Neural cell (in vitro differentiated cells): ENCODE data around the gene FAM168B. TPM values are rescaled to one million over a fixed set of nuclear protein-coding genes. Genes with fewer than 3 reads are reported as not detected.

Experiments
- H2AFZ ChIP-seq: fragments of 200-600, 300-800 bp; sonication (generic), shearing (Covaris generic); 2 replicates; pipeline ENCODE4 v1.6.0; 2014; ENCODE audit warnings: low read depth, mild to moderate bottlenecking, antibody characterized with exemption, low read length, moderate library complexity
- H3F3A ChIP-seq: fragments of 200-600 bp; shearing (Covaris generic); 2 replicates; pipeline ENCODE4 v1.6.1; 2016; ENCODE audit warnings: mild to moderate bottlenecking, moderate library complexity, mixed read lengths, antibody characterized with exemption, low read length; ENCODE audit not compliant: insufficient read depth, poor library complexity, severe bottlenecking
- H3K27ac ChIP-seq: fragments of 200-600, 300-800 bp; sonication (generic), shearing (Covaris generic); 2 replicates; pipeline ENCODE4 v1.5.1; 2014; ENCODE audit warnings: mild to moderate bottlenecking, low read length, moderate library complexity
- H3K27me3 ChIP-seq: fragments of 300-800, 200-600 bp; sonication (generic), shearing (Covaris generic); 2 replicates; pipeline ENCODE4 v1.6.0; 2014; ENCODE audit warnings: mild to moderate bottlenecking, low read depth, low read length, moderate library complexity; ENCODE audit not compliant: insufficient read depth
- H3K36me3 ChIP-seq: fragments of 300-800, 200-600 bp; sonication (generic), shearing (Covaris generic); 2 replicates; pipeline ENCODE4 v1.5.1; 2014; ENCODE audit warnings: mild to moderate bottlenecking, antibody characterized with exemption, low read length, moderate library complexity; ENCODE audit not compliant: insufficient read depth
- H3K4me2 ChIP-seq: fragments of 300-800, 200-600 bp; sonication (generic), shearing (Covaris generic); 2 replicates; pipeline ENCODE4 v1.6.0; 2014; ENCODE audit warnings: mild to moderate bottlenecking, low read length
- H3K4me3 ChIP-seq: fragments of 300-800, 200-600 bp; sonication (generic), shearing (Covaris generic); 2 replicates; pipeline ENCODE4 v1.5.1; 2014; ENCODE audit warnings: mild to moderate bottlenecking, low read length, moderate library complexity
- H3K79me2 ChIP-seq: fragments of 200-600 bp; shearing (Covaris generic); replicated peaks from 2 replicates; pipeline ENCODE4 v1.6.0; 2014; ENCODE audit warnings: mild to moderate bottlenecking, low read length, moderate library complexity; ENCODE audit not compliant: insufficient read depth
- H3K9ac ChIP-seq: fragments of 300-800, 200-600 bp; sonication (generic), shearing (Covaris generic); 2 replicates; pipeline ENCODE4 v1.6.1; 2016; ENCODE audit warnings: mild to moderate bottlenecking, low read length, mixed read lengths
- H3K9me2 ChIP-seq: fragments of 200-600 bp; shearing (Covaris generic); 2 replicates; pipeline ENCODE4 v1.6.1; 2016; ENCODE audit warnings: mild to moderate bottlenecking, low read length, mixed read lengths; ENCODE audit not compliant: insufficient read depth
- H3K9me3 ChIP-seq: fragments of 200-600, 300-800 bp; sonication (generic), shearing (Covaris generic); 2 replicates; pipeline ENCODE4 v1.6.1; 2016; ENCODE audit warnings: mild to moderate bottlenecking, mixed run types, low read length, moderate library complexity, mixed read lengths
- H4K20me1 ChIP-seq: fragments of 200-600 bp; shearing (Covaris generic); 2 replicates; pipeline ENCODE4 v1.6.1; 2016; ENCODE audit warnings: mild to moderate bottlenecking, mixed run types; ENCODE audit not compliant: insufficient read depth
- EP300 ChIP-seq: fragments of 450-650 bp; conservative IDR thresholded peaks from 2 replicates; pipeline ENCODE4 v1.6.1; 2014; ENCODE audit warnings: antibody characterized with exemption, mild to moderate bottlenecking, moderate library complexity; ENCODE audit not compliant: poor library complexity, severe bottlenecking
- EZH2 ChIP-seq: fragments of 200-600, 300-800 bp; shearing (Covaris generic), sonication (generic); IDR thresholded peaks from 2 replicates; pipeline ENCODE4 v1.6.1; 2014; ENCODE audit warnings: antibody characterized with exemption, low read length, borderline replicate concordance, mild to moderate bottlenecking; ENCODE audit not compliant: insufficient read depth, poor library complexity, severe bottlenecking
- MXI1 ChIP-seq: fragments of 450-650 bp; conservative IDR thresholded peaks from 2 replicates; pipeline ENCODE4 v1.6.1; 2014; ENCODE audit warnings: antibody characterized with exemption, mild to moderate bottlenecking; ENCODE audit not compliant: poor library complexity, severe bottlenecking
- POLR2AphosphoS5 ChIP-seq: IDR thresholded peaks from 2 replicates; pipeline ENCODE4 v1.6.1; 2012
- RAD21 ChIP-seq: fragments of 450-650 bp; conservative IDR thresholded peaks from 2 replicates; pipeline ENCODE4 v1.6.1; 2014; ENCODE audit warnings: antibody characterized with exemption, mild to moderate bottlenecking, moderate library complexity
- SMC3 ChIP-seq: fragments of 450-650 bp; conservative IDR thresholded peaks from 2 replicates; pipeline ENCODE4 v1.6.1; 2014; ENCODE audit warnings: antibody characterized with exemption, mild to moderate bottlenecking, moderate library complexity; ENCODE audit not compliant: poor library complexity
- TAF1 ChIP-seq: IDR thresholded peaks from 2 replicates; pipeline ENCODE4 v1.6.1; 2012; ENCODE audit warnings: low read depth
- polyA plus RNA-seq: library from polyadenylated mRNA; depleted of rRNA; stranded (reverse); fragments of >200 nt; gene quantifications from 2 replicates; pipeline ENCODE4 v1.2.3, GENCODE V29; 2014
- TF ChIP-seq, protein P1 (sequence below): IDR thresholded peaks from 2 replicates; pipeline ENCODE4 v1.6.1; 2012; ENCODE audit warnings: borderline replicate concordance
- TF ChIP-seq, protein P2 (sequence below): fragments of 450-650 bp; IDR thresholded peaks from 2 replicates; pipeline ENCODE4 v1.5.1; 2014; ENCODE audit warnings: antibody characterized with exemption, mild to moderate bottlenecking, moderate library complexity; ENCODE audit not compliant: poor library complexity, severe bottlenecking

FAM168B gene
- polyA plus RNA-seq, 1 donor from 2014 or later = 162 TPM

DNA sequence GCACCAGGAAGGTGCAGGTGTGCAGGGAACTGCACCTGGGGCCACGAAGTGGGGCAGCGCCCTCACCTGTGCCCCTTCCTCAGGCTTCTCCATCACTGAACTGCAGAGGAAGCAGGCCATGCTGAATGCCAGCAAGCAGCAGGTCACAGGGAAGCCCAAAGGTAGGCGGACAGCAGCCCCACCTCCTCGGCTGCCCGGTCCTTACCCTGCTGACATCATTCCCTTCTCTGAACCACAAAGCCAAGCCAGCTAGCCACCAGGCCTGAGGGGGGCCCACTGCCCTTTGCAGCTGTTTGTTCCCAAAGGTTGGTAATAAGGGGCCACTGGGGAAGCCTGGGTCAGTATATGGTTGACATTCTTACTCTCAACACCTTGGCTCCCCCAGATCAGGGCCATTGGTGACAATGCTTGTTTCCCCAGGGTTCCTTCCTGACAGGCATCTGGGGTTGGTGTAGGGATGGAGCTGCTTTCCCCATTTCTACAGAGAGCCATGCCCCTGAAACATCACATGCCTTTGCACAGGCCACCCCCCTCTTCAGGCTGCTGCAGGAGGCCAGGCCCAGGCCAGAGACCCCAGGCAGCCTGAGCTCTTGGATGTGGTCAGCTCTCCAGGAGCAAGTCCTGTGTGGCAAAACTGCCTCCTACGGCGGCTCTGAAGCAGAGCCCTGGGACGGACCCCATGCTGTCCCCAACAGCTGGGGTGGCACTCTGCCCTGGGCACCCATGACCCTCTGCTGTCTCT lies 47.8 kb downstream of the FAM168B start:
- Histone ChIP-seq H3K4me3 (no peak overlapping the region), H3K27ac (no peak overlapping the region), H3K4me2 (no peak overlapping the region), H3K9ac (no peak overlapping the region), H3K9me2 (no peaks in the 10 kb centered on the region), H3K79me2 (no peaks in the 10 kb centered on the region), H3K36me3 (peaks cover 6% of the 10 kb centered on the region), H4K20me1 (no peaks in the 10 kb centered on the region), H3F3A (no peaks in the 10 kb centered on the region), H3K27me3 (no peaks in the 10 kb centered on the region), H2AFZ (no peak overlapping the region), H3K9me3 (no peaks in the 10 kb centered on the region)
- TF ChIP-seq, protein P1, sequence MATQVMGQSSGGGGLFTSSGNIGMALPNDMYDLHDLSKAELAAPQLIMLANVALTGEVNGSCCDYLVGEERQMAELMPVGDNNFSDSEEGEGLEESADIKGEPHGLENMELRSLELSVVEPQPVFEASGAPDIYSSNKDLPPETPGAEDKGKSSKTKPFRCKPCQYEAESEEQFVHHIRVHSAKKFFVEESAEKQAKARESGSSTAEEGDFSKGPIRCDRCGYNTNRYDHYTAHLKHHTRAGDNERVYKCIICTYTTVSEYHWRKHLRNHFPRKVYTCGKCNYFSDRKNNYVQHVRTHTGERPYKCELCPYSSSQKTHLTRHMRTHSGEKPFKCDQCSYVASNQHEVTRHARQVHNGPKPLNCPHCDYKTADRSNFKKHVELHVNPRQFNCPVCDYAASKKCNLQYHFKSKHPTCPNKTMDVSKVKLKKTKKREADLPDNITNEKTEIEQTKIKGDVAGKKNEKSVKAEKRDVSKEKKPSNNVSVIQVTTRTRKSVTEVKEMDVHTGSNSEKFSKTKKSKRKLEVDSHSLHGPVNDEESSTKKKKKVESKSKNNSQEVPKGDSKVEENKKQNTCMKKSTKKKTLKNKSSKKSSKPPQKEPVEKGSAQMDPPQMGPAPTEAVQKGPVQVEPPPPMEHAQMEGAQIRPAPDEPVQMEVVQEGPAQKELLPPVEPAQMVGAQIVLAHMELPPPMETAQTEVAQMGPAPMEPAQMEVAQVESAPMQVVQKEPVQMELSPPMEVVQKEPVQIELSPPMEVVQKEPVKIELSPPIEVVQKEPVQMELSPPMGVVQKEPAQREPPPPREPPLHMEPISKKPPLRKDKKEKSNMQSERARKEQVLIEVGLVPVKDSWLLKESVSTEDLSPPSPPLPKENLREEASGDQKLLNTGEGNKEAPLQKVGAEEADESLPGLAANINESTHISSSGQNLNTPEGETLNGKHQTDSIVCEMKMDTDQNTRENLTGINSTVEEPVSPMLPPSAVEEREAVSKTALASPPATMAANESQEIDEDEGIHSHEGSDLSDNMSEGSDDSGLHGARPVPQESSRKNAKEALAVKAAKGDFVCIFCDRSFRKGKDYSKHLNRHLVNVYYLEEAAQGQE = no peak
- no peak for TF ChIP-seq RAD21
- TF ChIP-seq EZH2 = no peak
- TF ChIP-seq, protein P2, sequence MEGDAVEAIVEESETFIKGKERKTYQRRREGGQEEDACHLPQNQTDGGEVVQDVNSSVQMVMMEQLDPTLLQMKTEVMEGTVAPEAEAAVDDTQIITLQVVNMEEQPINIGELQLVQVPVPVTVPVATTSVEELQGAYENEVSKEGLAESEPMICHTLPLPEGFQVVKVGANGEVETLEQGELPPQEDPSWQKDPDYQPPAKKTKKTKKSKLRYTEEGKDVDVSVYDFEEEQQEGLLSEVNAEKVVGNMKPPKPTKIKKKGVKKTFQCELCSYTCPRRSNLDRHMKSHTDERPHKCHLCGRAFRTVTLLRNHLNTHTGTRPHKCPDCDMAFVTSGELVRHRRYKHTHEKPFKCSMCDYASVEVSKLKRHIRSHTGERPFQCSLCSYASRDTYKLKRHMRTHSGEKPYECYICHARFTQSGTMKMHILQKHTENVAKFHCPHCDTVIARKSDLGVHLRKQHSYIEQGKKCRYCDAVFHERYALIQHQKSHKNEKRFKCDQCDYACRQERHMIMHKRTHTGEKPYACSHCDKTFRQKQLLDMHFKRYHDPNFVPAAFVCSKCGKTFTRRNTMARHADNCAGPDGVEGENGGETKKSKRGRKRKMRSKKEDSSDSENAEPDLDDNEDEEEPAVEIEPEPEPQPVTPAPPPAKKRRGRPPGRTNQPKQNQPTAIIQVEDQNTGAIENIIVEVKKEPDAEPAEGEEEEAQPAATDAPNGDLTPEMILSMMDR = no peak
- no peak for TF ChIP-seq POLR2AphosphoS5
- no peak for TF ChIP-seq TAF1
- no peak for TF ChIP-seq MXI1
- no peak for TF ChIP-seq SMC3
- no peak for TF ChIP-seq EP300

DNA sequence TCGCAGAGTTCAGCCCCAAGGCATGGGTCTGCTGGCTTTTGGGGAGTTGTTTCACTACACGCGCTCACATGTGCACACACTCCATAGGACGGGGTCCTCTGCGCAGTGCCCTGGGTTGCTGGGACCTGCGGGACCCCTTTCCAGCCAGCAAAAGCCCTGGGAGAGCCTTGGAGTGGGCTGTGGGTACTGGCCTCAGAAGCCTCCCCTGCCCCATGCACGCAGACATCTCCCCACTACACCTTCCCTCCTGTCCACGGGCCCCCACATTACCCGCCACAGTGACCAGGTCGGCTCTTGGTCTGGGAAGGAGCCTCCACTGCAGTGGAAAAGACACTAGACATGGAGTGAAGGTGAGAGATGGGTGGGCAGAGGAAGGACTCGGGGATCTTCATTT lies 48.5 kb downstream of the FAM168B start:
- Histone ChIP-seq H4K20me1 (no peaks in the 10 kb centered on the region), H3K79me2 (no peaks in the 10 kb centered on the region), H3K27me3 (no peaks in the 10 kb centered on the region), H3K36me3 (peaks cover 6% of the 10 kb centered on the region), H2AFZ (no peak overlapping the region), H3K4me2 (no peak overlapping the region), H3K9ac (no peak overlapping the region), H3K9me3 (no peaks in the 10 kb centered on the region), H3F3A (no peaks in the 10 kb centered on the region), H3K4me3 (no peak overlapping the region), H3K9me2 (no peaks in the 10 kb centered on the region), H3K27ac (no peak overlapping the region)
- TF ChIP-seq POLR2AphosphoS5 (no peak), EP300 (no peak), RAD21 (no peak), SMC3 (no peak), EZH2 (no peak), TAF1 (no peak), MXI1 (no peak)
- TF ChIP-seq, protein P2 = no peak
- TF ChIP-seq, protein P1 = no peak
